Fibroblast of pulmonary artery (primary cell): ENCODE data around the gene CDK5R1.

Experiments
- DNase-seq: peaks from one replicate; pipeline ENCODE4 v3.0.0-alpha.2; 2010; ENCODE audit warnings: low read depth
- H3K4me3 ChIP-seq: replicated peaks from 2 replicates; pipeline ENCODE4 v1.5.1; 2011; ENCODE audit warnings: low read depth, mild to moderate bottlenecking, control low read depth, low read length, moderate library complexity
- CTCF ChIP-seq: IDR thresholded peaks from 2 replicates; pipeline ENCODE4 v1.5.1; 2011; ENCODE audit warnings: mild to moderate bottlenecking, control low read depth, low read length, inconsistent platforms; ENCODE audit errors: missing control alignments

CDK5R1 gene

DNA sequence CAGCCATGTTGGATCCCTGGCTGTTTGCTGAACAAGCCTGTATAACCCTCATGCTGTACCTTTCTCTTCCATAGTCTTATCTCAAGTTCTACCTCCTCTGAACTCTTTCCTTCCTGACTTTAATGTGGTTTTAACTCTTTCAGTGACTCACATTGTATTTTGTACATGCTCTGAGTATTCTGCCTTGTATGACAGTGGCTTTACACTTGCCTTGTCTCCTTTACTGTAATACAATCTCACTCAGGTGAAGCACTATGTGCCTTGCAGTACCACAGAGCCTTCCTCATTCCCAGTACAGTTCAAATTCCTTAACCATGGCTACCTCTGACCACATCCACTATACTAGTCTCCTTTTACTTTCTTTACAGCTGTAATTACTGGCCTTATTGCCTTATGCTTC lies 28.4 kb upstream of the CDK5R1 start:
- H3K4me3 ChIP-seq, result no peak overlapping the region
- no peak for DNase-seq
- no peak for TF ChIP-seq CTCF

DNA sequence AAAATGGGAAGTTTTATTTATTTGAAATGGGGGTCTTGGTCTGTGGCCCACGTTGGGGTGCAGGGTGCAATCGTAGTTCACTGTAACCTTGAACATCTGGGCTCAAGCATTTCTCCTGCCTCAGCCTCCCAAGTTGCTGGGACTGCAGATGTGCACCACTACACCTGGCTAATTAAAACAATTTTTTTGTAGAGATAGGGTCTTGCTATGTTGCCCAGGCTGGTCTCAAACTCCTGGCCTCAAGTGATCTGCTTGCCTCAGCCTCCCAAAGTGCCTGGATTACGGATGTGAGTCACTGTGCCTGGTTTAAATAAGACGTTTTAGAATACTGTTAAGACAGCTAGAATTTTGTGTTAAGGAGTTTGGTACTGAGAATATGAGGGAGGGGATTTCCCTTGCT lies 26.7 kb upstream of the CDK5R1 start:
- DNase-seq, result no peak
- no peak for TF ChIP-seq CTCF
- H3K4me3 ChIP-seq, result no peak overlapping the region

DNA sequence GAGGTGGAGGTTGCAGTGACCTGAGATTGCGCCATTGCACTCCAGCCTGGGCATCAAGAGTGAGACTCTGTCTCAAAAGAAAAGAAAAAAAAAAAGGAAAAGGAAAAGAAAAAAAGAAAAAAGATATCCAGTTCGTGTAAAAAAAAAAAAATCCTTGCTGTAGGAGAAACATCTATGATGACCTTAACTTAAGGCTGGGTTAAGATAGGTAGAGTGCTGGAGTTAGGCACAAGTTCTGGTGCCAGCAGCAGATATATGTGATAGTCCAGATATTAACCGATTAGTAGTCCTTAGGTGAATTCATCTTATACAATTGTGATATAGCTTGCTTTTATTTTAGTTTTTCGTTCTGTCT lies 25.3 kb upstream of the CDK5R1 start:
- DNase-seq, result no peak
- TF ChIP-seq CTCF, result no peak
- H3K4me3 ChIP-seq, result no peak overlapping the region

DNA sequence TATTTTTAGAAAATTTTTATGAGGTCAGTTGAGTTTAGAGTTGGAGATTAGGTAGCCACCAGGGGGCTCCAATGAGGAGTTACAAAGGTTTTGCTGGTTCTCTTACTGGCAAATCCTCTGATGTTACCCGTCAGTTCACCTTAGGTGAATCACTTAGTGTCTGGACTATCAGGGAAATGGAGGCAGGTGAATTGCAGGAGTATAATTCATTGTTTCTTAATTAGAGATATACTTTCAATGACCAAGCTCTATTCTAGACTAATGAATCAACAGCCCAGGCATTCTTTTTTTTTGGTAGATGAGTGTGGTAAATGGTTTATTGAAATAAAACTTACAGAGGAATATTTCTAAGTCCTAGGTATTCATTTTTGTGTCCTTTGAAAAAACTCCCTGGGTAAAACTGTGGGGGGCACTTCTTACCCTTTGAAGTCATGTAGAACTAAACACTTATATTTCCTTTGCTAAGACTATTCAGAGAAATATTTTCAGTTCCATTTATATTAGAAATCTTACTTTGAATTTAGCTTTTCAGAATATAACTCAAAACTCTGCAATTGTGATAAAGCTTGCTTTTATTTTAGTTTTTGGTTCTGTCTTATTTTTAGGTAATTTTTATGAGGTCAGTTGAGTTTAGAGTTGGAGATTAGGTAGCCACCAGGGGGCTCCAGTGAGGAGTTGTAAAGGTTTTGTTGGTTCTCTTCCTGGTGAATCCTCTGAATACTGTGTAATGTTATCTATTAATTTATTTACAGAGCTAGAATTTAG lies 24.8 kb upstream of the CDK5R1 start:
- DNase-seq, result peak; percentile 67
- no peak overlapping the region for H3K4me3 ChIP-seq
- TF ChIP-seq CTCF, result peak; percentile 67

- no peak for DNase-seq
- no peak for TF ChIP-seq CTCF
- no peak overlapping the region for H3K4me3 ChIP-seq
Measured at GRCh38 chr17:32463304-32463703, 23.5 kb upstream of the CDK5R1 start.

GRCh38 chr17:32464374-32464773 lies 22.4 kb upstream of the CDK5R1 start:
- no peak overlapping the region for H3K4me3 ChIP-seq
- no peak for TF ChIP-seq CTCF
- DNase-seq, result no peak

- H3K4me3 ChIP-seq, result no peak overlapping the region
- DNase-seq, result no peak
- no peak for TF ChIP-seq CTCF
Measured at GRCh38 chr17:32467949-32468348, 18.8 kb upstream of the CDK5R1 start.
